Sciatic nerve (tissue), 2 donors: ENCODE results near the gene PCP4L1. TPM values are rescaled to one million over a fixed set of nuclear protein-coding genes. Genes with fewer than 3 reads are reported as not detected.
"Not testable (repeated sequence)": the region's sequence is repeated elsewhere in the genome, so short reads cannot be mapped to it uniquely, and the experiment has no call there.

Experiments used
- ATAC-seq: fragments of 200-7000 bp; cut with Tn5 transposase; one replicate; pipeline ENCODE4 v1.9.1; 2020; ENCODE audit warnings: mild to moderate bottlenecking, moderate library complexity
- DNase-seq: peaks from one replicate; pipeline ENCODE4 v3.0.0-alpha.2; 2020; ENCODE audit warnings: low spot score
- intact Hi-C: fragments of 100-400 bp; cut with DNase I; formaldehyde crosslinking; loops from one replicate; pipeline ENCODE4 v1.14.2; 2022
- total RNA-seq: library from RNA; stranded (reverse); fragmentation: NEBNext Ultra II Directional; extraction: Animal tissue kit (Norgen Biotek cat#: 25700); gene quantifications from one replicate; pipeline ENCODE4 v1.2.1, GENCODE V29; 2021
- donor health status: DM: no; HTN: no; CAD: no.
- donor health status: DM: no; HTN: no; CAD: no.

PCP4L1 gene
- total RNA-seq, 1 donor from 2014 or later = 0.89 TPM

DNA sequence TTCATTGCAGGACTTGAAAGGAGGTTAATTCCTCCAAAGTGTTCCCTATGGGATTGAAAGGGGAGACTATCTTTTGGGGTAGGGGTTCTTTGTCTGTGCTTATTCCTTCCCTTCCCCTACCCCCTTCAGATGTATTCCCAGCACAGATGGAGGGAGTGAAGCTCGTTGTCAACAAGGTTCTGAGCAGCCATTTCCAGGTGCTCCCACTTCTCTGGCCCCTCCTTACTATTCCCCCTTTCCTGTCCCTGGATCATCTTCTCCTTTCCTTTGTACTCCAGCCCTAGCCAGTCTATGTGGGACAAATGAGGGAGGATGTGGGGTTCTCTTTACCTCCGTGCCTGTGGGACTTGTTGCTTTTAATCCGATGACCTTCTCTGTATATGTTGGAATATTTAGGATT, 31.8 kb upstream of the PCP4L1 start:
- no peak for ATAC-seq
- intact Hi-C loops = loop anchor here (5.0 kb wide), 1 partner anchor 156 kb away; no protein-coding TSS in a partner anchor
- DNase-seq = no peak

DNA sequence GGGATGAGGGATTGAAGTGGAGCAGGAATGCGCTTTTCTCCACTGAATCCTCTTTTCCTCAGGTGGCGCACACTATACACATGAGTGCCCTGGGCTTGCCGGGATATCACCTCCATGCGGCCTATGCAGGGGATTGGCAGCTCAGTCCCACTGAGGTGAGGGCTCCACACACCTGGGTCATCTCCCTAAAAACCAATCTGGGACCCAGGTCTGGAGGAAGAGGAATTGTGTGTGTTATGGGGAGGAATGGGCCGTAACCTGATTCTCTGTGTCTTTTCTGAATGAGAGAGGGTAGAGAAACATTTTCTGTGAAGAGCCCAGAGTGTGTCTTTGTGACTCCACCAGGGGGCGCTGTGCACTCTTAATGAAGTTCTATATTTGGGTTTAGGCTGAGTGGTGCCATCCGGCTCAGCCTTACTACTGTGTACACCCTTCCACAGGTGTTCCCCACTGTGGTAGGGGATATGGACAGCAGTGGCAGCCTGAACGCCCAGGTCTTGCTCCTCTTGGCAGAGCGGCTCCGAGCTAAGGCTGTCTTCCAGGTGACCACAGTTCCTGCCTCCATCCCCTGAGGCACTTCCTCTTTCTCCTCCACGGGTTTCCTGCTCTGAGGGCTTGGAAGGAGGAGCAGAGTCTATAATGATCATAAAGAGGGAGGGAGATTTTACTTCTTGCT, 31.2 kb upstream of the PCP4L1 start:
- DNase-seq = peak; percentile 92
- ATAC-seq = peak; percentile 63
- intact Hi-C loops = loop anchor here (5.0 kb wide), 1 partner anchor 155 kb away; no protein-coding TSS in a partner anchor

DNA sequence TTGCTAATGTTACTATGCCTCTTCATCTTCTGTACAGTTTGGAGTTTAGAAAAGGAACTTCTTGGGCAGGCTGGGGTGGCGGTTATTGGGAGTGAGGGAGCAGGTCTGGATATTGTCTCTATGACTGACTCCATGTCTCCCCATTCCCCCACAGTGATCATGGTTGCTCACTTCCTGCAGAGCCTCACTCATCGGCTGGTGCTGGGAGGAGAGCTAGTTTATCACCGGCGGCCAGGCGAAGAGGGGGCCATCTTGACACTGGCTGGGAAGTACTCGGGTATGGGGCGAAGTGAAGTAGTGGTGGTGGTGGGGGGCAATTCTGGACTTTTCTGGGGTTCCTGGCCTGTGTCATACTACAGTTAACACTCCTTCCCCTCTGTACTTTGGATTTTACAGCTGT, 30.5 kb upstream of the PCP4L1 start:
- DNase-seq = no peak
- intact Hi-C loops = loop anchor here (5.0 kb wide), 1 partner anchor 154 kb away; no protein-coding TSS in a partner anchor
- ATAC-seq = no peak

- intact Hi-C loops = loop anchor here (5.0 kb wide), 1 partner anchor 152 kb away; no protein-coding TSS in a partner anchor
- ATAC-seq = no peak
- no peak for DNase-seq
Measured at GRCh38 chr1:161229896-161230295, 28.6 kb upstream of the PCP4L1 start.

DNA sequence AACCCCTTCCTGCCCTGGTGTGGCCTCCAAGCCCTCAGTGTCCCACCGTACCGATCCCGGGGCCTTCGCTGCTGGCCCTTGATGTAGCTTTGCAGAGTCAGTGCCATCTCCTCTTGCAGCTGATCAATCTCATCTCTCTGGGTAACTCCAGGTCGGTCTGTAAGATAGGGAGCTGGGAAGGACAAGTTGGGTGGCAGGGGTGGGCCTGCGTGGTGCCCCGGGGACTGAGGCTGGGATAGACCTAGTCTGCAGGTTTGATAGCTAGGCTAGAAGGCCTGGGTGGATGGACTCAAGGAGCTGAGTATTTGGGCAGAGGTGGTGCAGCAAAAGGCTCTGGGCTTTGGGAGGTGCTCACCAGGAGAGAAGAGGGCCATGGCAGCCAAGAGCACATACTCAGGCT, 27.8 kb upstream of the PCP4L1 start:
- DNase-seq (no peak), ATAC-seq (no peak)
- intact Hi-C loops = no loop called here

DNA sequence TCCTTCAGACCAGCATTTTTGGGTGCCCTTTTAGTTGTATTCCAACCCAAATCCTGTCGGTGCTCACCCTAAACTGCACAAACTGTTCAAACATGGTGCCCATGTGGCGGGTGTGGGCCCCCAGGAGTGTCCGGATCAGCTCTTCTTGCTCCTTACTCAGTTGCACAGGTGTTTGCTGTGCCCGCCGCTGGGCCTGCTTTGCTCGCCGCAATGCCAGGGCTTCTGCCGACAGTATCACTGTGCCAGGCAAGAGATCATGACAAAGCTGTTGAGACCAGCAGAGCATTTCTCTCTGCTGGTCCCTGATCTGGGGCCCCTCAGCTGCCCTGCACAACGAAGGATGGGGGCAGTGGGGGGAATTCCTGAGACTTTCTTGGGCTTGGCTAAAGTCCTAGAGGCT, 25.4 kb upstream of the PCP4L1 start:
- no peak for ATAC-seq
- no peak for DNase-seq
- intact Hi-C loops = no loop called here

GRCh38 chr1:161235957-161236775, 22.4 kb upstream of the PCP4L1 start:
- DNase-seq (no peak), ATAC-seq (no peak)
- intact Hi-C loops = no loop called here

DNA sequence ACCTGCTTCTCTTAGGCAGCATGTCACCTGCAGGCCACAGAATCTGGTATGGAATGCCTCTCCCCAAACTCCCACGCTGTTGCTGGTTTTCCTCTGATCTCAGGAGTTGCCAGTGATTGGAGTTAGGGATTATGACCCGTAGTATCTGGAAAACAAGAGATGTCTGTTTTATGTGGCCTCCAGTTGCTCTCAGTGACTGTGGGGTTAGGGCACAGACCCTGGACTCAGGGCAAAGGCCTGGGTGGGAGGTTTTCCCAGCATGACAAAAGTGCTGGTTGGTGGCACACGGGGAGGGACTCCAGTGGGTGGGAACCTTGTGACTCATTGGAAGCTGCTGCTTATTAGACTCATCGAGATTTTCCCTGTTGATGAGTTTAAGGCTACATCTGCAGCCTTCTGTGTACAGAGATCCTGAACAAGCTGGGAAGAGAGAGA, 20.5 kb upstream of the PCP4L1 start, which contains the start of gene NR1I3:
Gene NR1I3 (minus strand): TSS at position 165 of the 435 bp plus-strand sequence. CDS start 1,638 bp downstream, outside the sequence.
- intact Hi-C loops = no loop called here
- DNase-seq (no peak), ATAC-seq (no peak)

- ATAC-seq (no peak), DNase-seq (no peak)
- intact Hi-C loops = no loop called here
Measured at GRCh38 chr1:161241682-161242081, 16.9 kb upstream of the PCP4L1 start.

- DNase-seq = no peak
- ATAC-seq = no peak
- intact Hi-C loops = no loop called here
Measured at GRCh38 chr1:161242313-161242712, 16.2 kb upstream of the PCP4L1 start.

GRCh38 chr1:161244888-161245287, 13.7 kb upstream of the PCP4L1 start:
- intact Hi-C loops = no loop called here
- ATAC-seq (no peak), DNase-seq (no peak)

DNA sequence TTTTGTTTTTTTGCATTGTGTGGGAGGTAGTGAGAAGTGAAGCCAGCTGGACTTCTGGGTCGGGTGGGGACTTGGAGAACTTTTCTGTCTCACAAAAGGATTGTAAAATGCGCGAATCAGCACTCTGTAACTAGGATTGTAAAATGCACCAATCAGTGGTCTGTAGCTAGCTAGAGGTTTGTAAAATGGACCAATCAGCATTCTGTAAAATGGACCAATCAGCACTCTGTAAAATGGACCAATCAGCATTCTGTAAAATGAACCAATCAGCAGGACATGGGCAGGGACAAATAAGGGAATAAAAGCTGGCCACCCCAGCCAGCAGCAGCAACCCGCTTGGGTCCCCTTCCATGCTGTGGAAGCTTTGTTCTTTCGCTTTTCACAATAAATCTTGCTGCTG, 8.4 kb upstream of the PCP4L1 start:
- DNase-seq, intact Hi-C loops, ATAC-seq: not testable (repeated sequence)

- no peak for DNase-seq
- ATAC-seq = no peak
- intact Hi-C loops = no loop called here
Measured at GRCh38 chr1:161250829-161251228, 7.7 kb upstream of the PCP4L1 start.

DNA sequence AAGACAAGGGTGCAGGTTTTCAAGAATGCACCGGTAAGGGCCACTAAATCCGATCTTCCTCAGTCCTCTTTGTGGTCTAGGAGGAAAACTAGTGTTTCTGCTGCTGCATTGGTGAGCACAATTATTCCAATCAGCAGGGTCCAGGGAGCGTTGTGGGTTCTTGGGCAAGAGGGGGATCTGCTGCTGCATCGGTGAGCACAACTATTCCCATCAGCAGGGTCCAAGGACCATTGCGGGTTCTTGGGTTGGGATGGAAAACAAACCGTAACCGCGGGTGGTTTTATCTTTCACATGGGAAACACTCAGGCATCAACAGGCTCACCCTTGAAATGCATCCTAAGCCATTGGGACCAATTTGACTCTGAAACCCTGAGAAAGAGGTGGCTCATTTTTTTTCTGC, 7.0 kb upstream of the PCP4L1 start:
- no peak for DNase-seq
- intact Hi-C loops = no loop called here

DNA sequence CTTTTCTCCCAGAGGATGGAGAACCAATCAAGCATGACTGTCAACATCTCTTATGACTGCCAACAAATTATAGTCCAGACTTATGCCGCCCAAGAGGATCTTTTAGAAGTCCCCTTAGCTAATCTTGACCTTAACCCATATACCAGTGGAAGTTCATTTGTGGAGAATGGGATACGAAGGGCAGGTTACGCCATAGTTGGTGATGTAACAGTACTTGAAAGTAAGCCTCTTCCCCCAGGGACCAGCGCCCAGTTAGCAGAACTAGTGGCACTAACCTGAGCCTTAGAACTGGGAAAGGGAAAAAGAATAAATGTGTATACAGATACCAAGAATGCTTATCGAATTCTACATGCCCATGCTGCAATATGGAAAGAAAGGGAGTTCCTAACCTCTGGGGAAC, 3.2 kb upstream of the PCP4L1 start:
- intact Hi-C loops, ATAC-seq, DNase-seq: not testable (repeated sequence)

More for the DNA sequence above, 7.0 kb upstream of the PCP4L1 start:
- no peak for ATAC-seq

DNA sequence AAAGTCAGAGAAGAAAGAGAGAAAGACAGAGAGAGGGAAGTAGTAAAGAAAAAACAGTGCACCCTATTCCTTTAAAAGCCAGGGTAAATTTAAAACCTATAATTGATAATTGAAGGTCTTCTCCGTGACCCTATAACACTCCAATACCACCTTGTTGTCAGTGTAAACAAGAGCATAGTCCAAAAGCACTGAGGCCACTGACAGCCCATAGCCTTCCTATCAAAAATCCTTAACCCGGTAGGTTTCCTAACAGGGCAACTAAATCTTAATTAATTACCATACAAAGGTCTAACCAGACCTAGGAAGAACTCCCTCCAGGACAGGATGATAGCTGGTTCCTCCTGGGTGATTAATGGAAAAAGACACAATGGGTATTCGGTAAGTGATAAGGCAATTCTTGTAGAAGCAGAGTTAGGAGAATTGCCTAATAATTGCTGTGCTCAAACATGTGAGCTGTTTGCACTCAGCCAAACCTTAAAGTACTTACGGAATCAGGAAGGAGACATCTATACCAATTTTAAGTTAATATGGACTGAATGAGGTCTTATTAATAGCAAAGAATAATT, 2.5 kb upstream of the PCP4L1 start:
- ATAC-seq, intact Hi-C loops, DNase-seq: not testable (repeated sequence)

- ATAC-seq = not testable (repeated sequence)
Measured at GRCh38 chr1:161257109-161257508, 1.4 kb upstream of the PCP4L1 start.

GRCh38 chr1:161259345-161259702, 779 bp downstream of the PCP4L1 start:
- ATAC-seq = no peak
- intact Hi-C loops = no loop called here

More at GRCh38 chr1:161257109-161257508, 1.4 kb upstream of the PCP4L1 start:
- DNase-seq, intact Hi-C loops: not testable (repeated sequence)

DNA sequence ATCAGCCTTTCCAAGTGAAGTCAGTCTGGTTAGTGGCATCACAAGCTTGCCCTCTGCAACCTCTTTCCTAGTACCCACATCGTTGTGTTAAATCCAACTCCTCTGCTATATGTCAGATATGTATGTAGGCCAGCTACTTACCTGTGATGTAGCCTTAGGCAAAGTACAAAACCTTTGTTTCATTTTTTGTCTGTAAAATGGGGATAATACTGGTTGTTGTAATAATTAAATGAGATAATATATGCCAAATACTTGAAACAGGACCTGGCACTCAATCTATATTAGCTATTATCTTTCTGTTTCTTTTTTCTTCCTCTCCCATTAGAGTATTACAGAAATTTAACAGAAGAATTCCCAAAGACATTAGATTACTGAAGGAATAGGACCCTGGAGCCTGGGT, 1.2 kb downstream of the PCP4L1 start:
- intact Hi-C loops = no loop called here
- DNase-seq = no peak
- no peak for ATAC-seq

More at GRCh38 chr1:161259345-161259702, 779 bp downstream of the PCP4L1 start:
- DNase-seq = no peak
